OCI-LY1 (cell line): ENCODE data around the gene GLIPR2.
"Not testable (repeated sequence)": the region's sequence is repeated elsewhere in the genome, so short reads cannot be mapped to it uniquely, and the experiment has no call there.

Experiments
- EZH2 ChIP-seq: fragments of 200-600 bp; sonication (generic), shearing (Covaris generic); IDR thresholded peaks from 2 replicates; pipeline ENCODE4 v1.8.0; 2017; ENCODE audit warnings: borderline replicate concordance, mixed run types, mild to moderate bottlenecking, antibody characterized with exemption, low read length, moderate library complexity, mixed read lengths
- TF ChIP-seq, protein P1 (sequence below): fragments of 200-600 bp; sonication (generic), shearing (Covaris generic); IDR thresholded peaks from 2 replicates; pipeline ENCODE4 v1.5.1; 2017; ENCODE audit warnings: mild to moderate bottlenecking, antibody characterized with exemption, low read length, moderate library complexity, mixed read lengths

DNA sequence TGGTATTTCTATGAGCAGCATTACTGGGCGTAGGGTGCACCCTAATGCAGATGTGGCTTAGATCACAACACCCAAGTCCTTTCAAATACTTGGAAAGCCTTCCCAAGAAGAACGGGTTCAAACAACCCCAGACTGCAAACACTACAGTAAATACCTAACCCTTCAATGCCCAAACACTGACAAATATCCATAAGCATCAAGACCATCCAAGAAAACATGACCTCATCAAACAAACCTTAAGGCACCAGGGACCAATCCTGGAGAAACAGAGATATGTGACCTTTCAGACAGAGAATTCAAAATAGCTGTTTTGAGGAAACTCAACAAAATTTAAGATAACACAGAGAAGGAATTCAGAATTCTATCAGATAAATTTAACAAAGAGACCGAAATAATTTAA lies 38.7 kb downstream of the GLIPR2 start:
- TF ChIP-seq, protein P1, sequence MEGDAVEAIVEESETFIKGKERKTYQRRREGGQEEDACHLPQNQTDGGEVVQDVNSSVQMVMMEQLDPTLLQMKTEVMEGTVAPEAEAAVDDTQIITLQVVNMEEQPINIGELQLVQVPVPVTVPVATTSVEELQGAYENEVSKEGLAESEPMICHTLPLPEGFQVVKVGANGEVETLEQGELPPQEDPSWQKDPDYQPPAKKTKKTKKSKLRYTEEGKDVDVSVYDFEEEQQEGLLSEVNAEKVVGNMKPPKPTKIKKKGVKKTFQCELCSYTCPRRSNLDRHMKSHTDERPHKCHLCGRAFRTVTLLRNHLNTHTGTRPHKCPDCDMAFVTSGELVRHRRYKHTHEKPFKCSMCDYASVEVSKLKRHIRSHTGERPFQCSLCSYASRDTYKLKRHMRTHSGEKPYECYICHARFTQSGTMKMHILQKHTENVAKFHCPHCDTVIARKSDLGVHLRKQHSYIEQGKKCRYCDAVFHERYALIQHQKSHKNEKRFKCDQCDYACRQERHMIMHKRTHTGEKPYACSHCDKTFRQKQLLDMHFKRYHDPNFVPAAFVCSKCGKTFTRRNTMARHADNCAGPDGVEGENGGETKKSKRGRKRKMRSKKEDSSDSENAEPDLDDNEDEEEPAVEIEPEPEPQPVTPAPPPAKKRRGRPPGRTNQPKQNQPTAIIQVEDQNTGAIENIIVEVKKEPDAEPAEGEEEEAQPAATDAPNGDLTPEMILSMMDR = not testable (repeated sequence)
- TF ChIP-seq EZH2 = not testable (repeated sequence)
